Keratinocyte (primary cell): ENCODE results near the gene PIP4K2A. TPM values are rescaled to one million over a fixed set of nuclear protein-coding genes. Genes with fewer than 3 reads are reported as not detected.

Experiments used
- DNase-seq: peaks from one replicate; pipeline ENCODE4 v3.0.0-alpha.2; 2011; ENCODE audit warnings: low read depth, missing footprints, low spot score
- FAIRE-seq: peaks from 2 replicates; lab custom pipeline; 2011; peaks lifted over from hg19 to GRCh38; lab: Jason Lieb, UNC
- H2AFZ ChIP-seq: 2 replicates; pipeline ENCODE4 v1.6.0; 2012; ENCODE audit warnings: low read length, control low read depth, inconsistent platforms; ENCODE audit not compliant: control insufficient read depth
- H3K27ac ChIP-seq: 2 replicates; pipeline ENCODE4 v1.5.1; 2011; ENCODE audit warnings: low read length; ENCODE audit not compliant: control insufficient read depth, insufficient read depth
- H3K27me3 ChIP-seq: 3 replicates; pipeline ENCODE4 v1.6.0; 2011; ENCODE audit warnings: low read length; ENCODE audit not compliant: control insufficient read depth, insufficient read depth; ENCODE audit errors: extremely low read depth
- H3K36me3 ChIP-seq, 2 experiments: 2 replicates in 1 of 2; 3 replicates in 1 of 2; pipeline ENCODE4 v1.5.1; 2011; ENCODE audit warnings: low read length in 2 of 2, mild to moderate bottlenecking in 1 of 2; ENCODE audit not compliant: control insufficient read depth in 2 of 2, insufficient read depth in 2 of 2; ENCODE audit errors: extremely low read depth in 1 of 2
- H3K4me1 ChIP-seq: 3 replicates; pipeline ENCODE4 v1.5.1; 2011; ENCODE audit warnings: low read length; ENCODE audit not compliant: control insufficient read depth, insufficient read depth; ENCODE audit errors: extremely low read depth
- H3K4me2 ChIP-seq: 3 replicates; pipeline ENCODE4 v1.6.0; 2011; ENCODE audit warnings: low read depth, low read length; ENCODE audit not compliant: control insufficient read depth, insufficient read depth; ENCODE audit errors: extremely low read depth
- H3K4me3 ChIP-seq, 3 experiments: fragments of 200-600 bp in 1 of 3; sonication (generic) in 1 of 3; 2 replicates in 2 of 3; 3 replicates in 1 of 3; pipeline ENCODE4 v1.5.1; 2011 to 2016; ENCODE audit warnings: low read length in 3 of 3, mild to moderate bottlenecking in 3 of 3, control low read depth in 2 of 3, inconsistent platforms in 1 of 3, low read depth in 1 of 3, mixed read lengths in 1 of 3, mixed run types in 1 of 3, moderate library complexity in 1 of 3; ENCODE audit not compliant: control insufficient read depth in 2 of 3, insufficient read depth in 2 of 3; ENCODE audit errors: extremely low read depth in 1 of 3
- H3K79me2 ChIP-seq: 2 replicates; pipeline ENCODE4 v1.6.0; 2012; ENCODE audit warnings: low read length; ENCODE audit not compliant: control insufficient read depth, insufficient read depth
- H3K9ac ChIP-seq: 3 replicates; pipeline ENCODE4 v1.6.0; 2011; ENCODE audit warnings: low read length; ENCODE audit not compliant: control insufficient read depth, insufficient read depth; ENCODE audit errors: extremely low read depth
- H3K9me1 ChIP-seq: 3 replicates; pipeline ENCODE4 v1.6.0; 2011; ENCODE audit warnings: low read length; ENCODE audit not compliant: control insufficient read depth, insufficient read depth; ENCODE audit errors: extremely low read depth
- H3K9me3 ChIP-seq: 2 replicates; pipeline ENCODE4 v1.5.1; 2012; ENCODE audit warnings: low read depth, low read length; ENCODE audit not compliant: control insufficient read depth
- H4K20me1 ChIP-seq: 3 replicates; pipeline ENCODE4 v1.6.0; 2011; ENCODE audit warnings: low read length; ENCODE audit not compliant: control insufficient read depth, insufficient read depth; ENCODE audit errors: extremely low read depth
- EZH2 ChIP-seq: IDR thresholded peaks from one replicate; pipeline ENCODE4 v1.6.1; 2012; ENCODE audit warnings: inconsistent platforms, mild to moderate bottlenecking, low read length, moderate library complexity
- dilution Hi-C: fragments of 300-500 bp; cut with MboI; formaldehyde crosslinking; loops from one replicate; pipeline ENCODE4 v1.7.0; 2020; ENCODE audit warnings: low sequenced_read_pairs; ENCODE audit not compliant: extremely low pct_ligation_motif_present
- polyA plus RNA-seq, 5 experiments: library from polyadenylated mRNA; depleted of rRNA in 3 of 5; stranded (reverse) in 3 of 5; stranded (forward) in 1 of 5; unstranded in 1 of 5; fragments of >200 nt; gene quantifications; 1 replicate in 1 of 5; 2 replicates in 3 of 5; 3 replicates in 1 of 5; pipeline versions ENCODE4 v1.2.1 to v1.2.3, GENCODE V29; 2011 to 2012; ENCODE audit warnings: missing spikeins in 2 of 5, low read depth in 1 of 5, low replicate concordance in 1 of 5
- TF ChIP-seq, protein P1 (sequence below), 3 experiments: IDR thresholded peaks in 1 of 3; conservative IDR thresholded peaks in 1 of 3; optimal IDR thresholded peaks in 1 of 3; 2 replicates in 2 of 3; 3 replicates in 1 of 3; pipeline versions ENCODE3 to v1.5.1; 2011; ENCODE audit warnings: low read length in 3 of 3, mild to moderate bottlenecking in 3 of 3, moderate library complexity in 2 of 3, control low read depth in 1 of 3, inconsistent platforms in 1 of 3; ENCODE audit not compliant: insufficient read depth in 2 of 3; ENCODE audit errors: extremely low read depth in 1 of 3

The PIP4K2A gene
- polyA plus RNA-seq, 1 donor (not counting 4 experiments of a cell fraction or from before 2014, with no cell fraction given): 15.5 TPM

DNA sequence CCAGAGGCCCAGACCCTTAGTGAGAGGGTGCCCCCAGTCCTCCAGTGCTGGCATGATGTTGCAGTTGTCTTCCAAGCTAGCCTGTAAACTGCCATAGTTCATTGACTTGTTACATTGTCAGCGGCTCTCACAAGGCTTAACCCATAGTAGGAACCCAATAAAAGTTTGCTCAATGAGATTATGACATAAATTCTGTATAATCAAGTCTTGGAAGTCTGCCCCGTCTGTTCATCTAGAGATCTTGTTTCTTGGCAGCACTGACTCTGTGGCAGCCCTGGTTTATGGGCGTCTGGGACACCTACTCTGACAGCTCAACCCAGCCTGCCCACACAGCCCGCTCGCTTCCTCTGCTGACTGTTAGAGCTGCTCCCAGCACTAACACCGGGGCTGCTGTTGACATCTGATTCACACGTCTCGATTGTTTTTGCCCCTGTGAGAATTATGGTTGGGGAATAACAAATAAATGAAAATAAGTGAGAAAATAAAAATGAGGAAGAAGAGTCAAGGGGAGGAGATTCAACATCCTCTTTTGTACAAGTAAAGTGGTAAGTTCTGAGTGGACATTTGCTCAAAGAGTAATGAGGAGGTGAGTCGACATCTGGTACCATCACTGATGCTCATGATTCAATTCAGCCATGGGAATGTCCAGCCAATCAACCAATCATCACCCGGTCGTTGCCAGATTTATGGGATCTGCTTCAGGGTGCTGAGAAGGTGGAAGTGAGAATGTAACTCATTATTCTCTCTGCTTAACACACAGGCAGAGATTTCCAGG lies 208.3 kb downstream of the PIP4K2A start:
- H3K9me1 ChIP-seq: no peaks in the 10 kb centered on the region
- dilution Hi-C loops: no loop called here
- no peak for FAIRE-seq
- no peak overlapping the region for H3K9ac ChIP-seq
- no peak for TF ChIP-seq EZH2
- TF ChIP-seq, protein P1, sequence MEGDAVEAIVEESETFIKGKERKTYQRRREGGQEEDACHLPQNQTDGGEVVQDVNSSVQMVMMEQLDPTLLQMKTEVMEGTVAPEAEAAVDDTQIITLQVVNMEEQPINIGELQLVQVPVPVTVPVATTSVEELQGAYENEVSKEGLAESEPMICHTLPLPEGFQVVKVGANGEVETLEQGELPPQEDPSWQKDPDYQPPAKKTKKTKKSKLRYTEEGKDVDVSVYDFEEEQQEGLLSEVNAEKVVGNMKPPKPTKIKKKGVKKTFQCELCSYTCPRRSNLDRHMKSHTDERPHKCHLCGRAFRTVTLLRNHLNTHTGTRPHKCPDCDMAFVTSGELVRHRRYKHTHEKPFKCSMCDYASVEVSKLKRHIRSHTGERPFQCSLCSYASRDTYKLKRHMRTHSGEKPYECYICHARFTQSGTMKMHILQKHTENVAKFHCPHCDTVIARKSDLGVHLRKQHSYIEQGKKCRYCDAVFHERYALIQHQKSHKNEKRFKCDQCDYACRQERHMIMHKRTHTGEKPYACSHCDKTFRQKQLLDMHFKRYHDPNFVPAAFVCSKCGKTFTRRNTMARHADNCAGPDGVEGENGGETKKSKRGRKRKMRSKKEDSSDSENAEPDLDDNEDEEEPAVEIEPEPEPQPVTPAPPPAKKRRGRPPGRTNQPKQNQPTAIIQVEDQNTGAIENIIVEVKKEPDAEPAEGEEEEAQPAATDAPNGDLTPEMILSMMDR (optimal IDR thresholded peaks at IDR 0.05 in 1 of 3, IDR thresholded peaks at IDR 0.05 in 1 of 3, conservative IDR thresholded peaks at IDR 0.05 in 1 of 3; ENCODE audit: extremely low read depth in 1 of 3, insufficient read depth in 2 of 3, low read length in 3 of 3): no peak
- H3K4me2 ChIP-seq: no peak overlapping the region
- no peak overlapping the region for H3K4me3 ChIP-seq
- no peaks in the 10 kb centered on the region for H3K4me1 ChIP-seq
- no peaks in the 10 kb centered on the region for H3K9me3 ChIP-seq
- no peak for DNase-seq
- no peaks in the 10 kb centered on the region for H4K20me1 ChIP-seq
- H3K27ac ChIP-seq: no peak overlapping the region
- H3K36me3 ChIP-seq: no peaks in the 10 kb centered on the region
- no peaks in the 10 kb centered on the region for H3K79me2 ChIP-seq
- peaks cover 14% of the 10 kb centered on the region for H3K27me3 ChIP-seq
- H2AFZ ChIP-seq: no peak overlapping the region

DNA sequence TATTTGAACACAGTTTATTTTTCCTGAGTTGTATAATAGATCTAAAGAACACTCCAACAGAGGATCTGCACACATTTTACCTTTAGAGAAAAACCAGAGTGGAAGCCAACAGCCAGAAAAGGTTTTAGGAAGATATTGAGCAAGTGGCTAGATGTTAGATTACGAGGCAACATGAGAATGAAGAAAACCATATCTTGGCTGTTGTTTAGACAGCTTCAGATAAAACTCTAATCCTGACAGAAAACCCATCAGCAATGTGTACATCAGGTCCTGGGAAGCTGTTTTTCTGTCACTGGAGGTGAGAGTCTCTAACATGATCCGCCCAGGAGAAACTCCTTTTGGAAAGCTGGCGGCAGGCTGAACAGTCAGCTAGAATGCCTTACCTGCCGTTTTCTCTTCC lies 209.6 kb downstream of the PIP4K2A start:
- no peak for DNase-seq
- no peak for FAIRE-seq

More for the DNA sequence above, 209.6 kb downstream of the PIP4K2A start:
- Histone ChIP-seq H4K20me1 (no peaks in the 10 kb centered on the region), H3K27me3 (peaks cover 14% of the 10 kb centered on the region), H3K4me1 (no peaks in the 10 kb centered on the region), H3K36me3 (no peaks in the 10 kb centered on the region), H3K4me2 (no peak overlapping the region), H3K9me3 (no peaks in the 10 kb centered on the region), H3K79me2 (no peaks in the 10 kb centered on the region), H3K9me1 (no peaks in the 10 kb centered on the region), H3K27ac (no peak overlapping the region), H2AFZ (no peak overlapping the region), H3K4me3 (no peak overlapping the region), H3K9ac (no peak overlapping the region)
- dilution Hi-C loops: no loop called here
- no peak for TF ChIP-seq EZH2
- TF ChIP-seq, protein P1 (optimal IDR thresholded peaks at IDR 0.05 in 1 of 3, IDR thresholded peaks at IDR 0.05 in 1 of 3, conservative IDR thresholded peaks at IDR 0.05 in 1 of 3; ENCODE audit: extremely low read depth in 1 of 3, insufficient read depth in 2 of 3, low read length in 3 of 3): no peak
